Heart right ventricle (tissue), 16 donors: Measurements from ENCODE around the gene MRI1. TPM values are rescaled to one million over a fixed set of nuclear protein-coding genes. Genes with fewer than 3 reads are reported as not detected.
"Not testable (repeated sequence)": the region's sequence is repeated elsewhere in the genome, so short reads cannot be mapped to it uniquely, and the experiment has no call there.

Experiments used
- ATAC-seq, 8 donors: fragments of 200-7000 bp; cut with Tn5 transposase; one replicate each; pipeline ENCODE4 v1.9.1; 2020; ENCODE audit warnings: mild to moderate bottlenecking in 8 of 8, moderate library complexity in 8 of 8, moderate number of reproducible peaks in 1 of 8
- DNase-seq, 2 donors: peaks; one replicate each; pipeline ENCODE4 v3.0.0-alpha.2; 2020
- H3K27ac ChIP-seq, 10 donors: fragments of 200-600 bp; sonication (generic) in 2 of 10; one replicate each; pipeline versions ENCODE4 v1.5.0 to v1.8.0; 2020 to 2022; ENCODE audit warnings: mild to moderate bottlenecking in 3 of 10
- H3K27me3 ChIP-seq, 7 donors: fragments of 200-600 bp; one replicate each; pipeline ENCODE4 v1.8.0; 2021 to 2022; ENCODE audit warnings: mild to moderate bottlenecking in 2 of 7
- H3K36me3 ChIP-seq, 9 donors: fragments of 200-600 bp; sonication (generic) in 1 of 9; one replicate each; pipeline versions ENCODE4 v1.5.0 to v1.8.0; 2020 to 2022; ENCODE audit warnings: mild to moderate bottlenecking in 2 of 9
- H3K4me1 ChIP-seq, 9 donors: fragments of 200-600 bp; sonication (generic) in 1 of 9; one replicate each; pipeline versions ENCODE4 v1.5.0 to v1.8.0; 2020 to 2022; ENCODE audit warnings: mild to moderate bottlenecking in 4 of 9
- H3K4me3 ChIP-seq, 10 donors: fragments of 200-600 bp; sonication (generic) in 2 of 10; one replicate each; pipeline versions ENCODE4 v1.5.0 to v1.8.0; 2020 to 2022; ENCODE audit warnings: mild to moderate bottlenecking in 7 of 10, moderate library complexity in 2 of 10
- H3K9me3 ChIP-seq, 11 donors: fragments of 200-600 bp in 10 of 11; sonication (generic) in 2 of 11; one replicate each; pipeline versions ENCODE4 v1.5.0 to v1.8.0; 2013 to 2022; ENCODE audit warnings: mild to moderate bottlenecking in 2 of 11, control low read depth in 1 of 11, moderate library complexity in 1 of 11
- CTCF ChIP-seq, 9 donors: fragments of 200-600 bp; sonication (generic) in 2 of 9; IDR thresholded peaks; one replicate each; pipeline versions ENCODE4 v1.5.0 to v1.8.0; 2021 to 2022; ENCODE audit warnings: antibody characterized with exemption in 9 of 9, mild to moderate bottlenecking in 5 of 9, moderate library complexity in 1 of 9
- whole genome bisulfite sequencing, 2 donors: extraction: QIAGEN DNeasy Blood & Tissue Kit; methylation state at CpG; one replicate each; pipeline ENCODE4 v1.1.7; 2013; ENCODE audit warnings: inconsistent platforms in 1 of 2; 5-methylcytosine and 5-hydroxymethylcytosine counted together
- intact Hi-C, 10 donors: fragments of 100-400 bp; cut with DNase I; formaldehyde crosslinking; loops; one replicate each; pipeline versions ENCODE4 v1.11.1 to v1.14.2; 2022
- polyA plus RNA-seq, 2 donors: library from polyadenylated mRNA; stranded (reverse); fragments of 200-250 nt; gene quantifications; one replicate each; pipeline ENCODE4 v1.2.3, GENCODE V29; 2013
- total RNA-seq, 10 donors: library from RNA; stranded (reverse); fragmentation: NEBNext Ultra II Directional in 3 of 10; extraction: Animal tissue kit (Norgen Biotek cat#: 25700) in 3 of 10; gene quantifications; one replicate each; pipeline versions ENCODE4 v1.2.1 to v1.2.4, GENCODE V29; 2021 to 2023
- donor health status: Arrhythmogenic right ventricular cardiomyopathy.
- donor health status: ischemic (EF 13 %, LVEDD 7.1; RV severe dilation, severe dysfunction).
- donor health status: healthy with polysubstance abuse.
- donor health status: DM: no; HTN: yes; CAD: no.
- donor health status: DM: no; HTN: no; CAD: no.
- donor health status: ischemic (EF 25% LVEDD 6.9; RV normal size, moderate dysfunction).
- donor health status: ischemic (EF 25% LVEDD 5.7; RV mildly dilated, moderate dysfunction).
- donor health status: healthy.
- donor health status: DM: yes; HTN: yes; CAD: no.
- donor health status: Ischemic cardiomyopathy.
- donor health status: ischemic (EF 35%, LVEDD 5.7; RV mildly dilated, moderate dysfunction).
- donor health status: nonischemic (EF 11% LVEDD 7.7; RV severe dilation, severe dysfunction).
- donor health status: DM: yes; HTN: yes; CAD: no.
- donor health status: PGD.
- donor health status: ischemic (EF 29% LVEDD 5.4; RV normal size, mild dysfunction).
- donor health status: nonischemic (EF 23%, LVEDD 6.1; RV moderate dilation, normal function).

Gene MRI1
- total and polyA plus RNA-seq, 12 donors: 9.9 to 18.7 (median 13.0) TPM

- Histone ChIP-seq H3K9me3 (peaks cover 0 to 9% (median 0%) of the 10 kb centered on the region in 11 donors), H3K36me3 (peaks cover 0 to 27% (median 11%) of the 10 kb centered on the region in 9 donors), H3K27me3 (no peaks in the 10 kb centered on the region), H3K27ac (peak overlapping the region in 9 of 10 donors; percentile 73 to 93 (median 90)), H3K4me1 (peaks cover 0 to 38% (median 22%) of the 10 kb centered on the region in 9 donors), H3K4me3 (peak overlapping the region; percentile 60 to 99 (median 79))
- DNase-seq (no peak), ATAC-seq (peak in 2 of 8 donors; percentile 23 to 29)
- no peak for TF ChIP-seq CTCF (IDR thresholded peaks at IDR 0.05)
- intact Hi-C loops: no loop called here
- 2% methylated on average over 25 of the region's 25 CpGs for WGBS, 2 donors
These were observed 16.0 kb upstream of the MRI1 start for GRCh38 chr19:13748169-13748828.

- no peak for TF ChIP-seq CTCF (IDR thresholded peaks at IDR 0.05)
- H3K27ac ChIP-seq: no peak overlapping the region
- DNase-seq: no peak
- no peaks in the 10 kb centered on the region for H3K27me3 ChIP-seq
- peaks cover 0 to 9% (median 0%) of the 10 kb centered on the region in 11 donors for H3K9me3 ChIP-seq
- intact Hi-C loops: no loop called here
- no peak for ATAC-seq
- 88 to 90% methylated on average over 16 of the region's 16 CpGs for WGBS, 2 donors
- H3K4me1 ChIP-seq: peaks cover 0 to 27% (median 22%) of the 10 kb centered on the region in 9 donors
- no peak overlapping the region for H3K4me3 ChIP-seq
- H3K36me3 ChIP-seq: peaks cover 7 to 58% (median 30%) of the 10 kb centered on the region in 9 donors
These were observed 12.9 kb upstream of the MRI1 start for GRCh38 chr19:13751436-13751835.

GRCh38 chr19:13753622-13754021 lies 10.7 kb upstream of the MRI1 start:
- H3K4me3 ChIP-seq, DNase-seq, H3K27me3 ChIP-seq, ATAC-seq, H3K9me3 ChIP-seq, H3K27ac ChIP-seq, intact Hi-C loops: not testable (repeated sequence)
- Histone ChIP-seq H3K4me1 (peaks cover 0 to 23% (median 16%) of the 10 kb centered on the region in 9 donors), H3K36me3 (peaks cover 7 to 80% (median 50%) of the 10 kb centered on the region in 9 donors)
- WGBS, 2 donors: 90 to 91% methylated on average over 7 of the region's 7 CpGs

GRCh38 chr19:13756210-13756609 lies 8.1 kb upstream of the MRI1 start:
- Histone ChIP-seq H3K4me1 (no peaks in the 10 kb centered on the region), H3K4me3 (no peak overlapping the region), H3K36me3 (peaks cover 10 to 100% (median 72%) of the 10 kb centered on the region in 9 donors), H3K27ac (no peak overlapping the region), H3K9me3 (no peaks in the 10 kb centered on the region), H3K27me3 (no peaks in the 10 kb centered on the region)
- 98% methylated on average over 9 of the region's 9 CpGs for WGBS, 2 donors
- intact Hi-C loops: no loop called here
- DNase-seq: no peak
- no peak for ATAC-seq
- TF ChIP-seq CTCF (IDR thresholded peaks at IDR 0.05): no peak
